HepG2 (cell line): Measurements from ENCODE around the gene KRTAP10-2.

Experiments
- ELF1 ChIP-seq: sonication (generic); formaldehyde crosslinking; IDR thresholded peaks from 2 replicates; pipeline ENCODE4 v1.4.0; 2020; ENCODE audit warnings: missing genetic modification reagents
- ZNF496 ChIP-seq: sonication (generic); formaldehyde crosslinking; IDR thresholded peaks from 2 replicates; pipeline ENCODE4 v1.8.1; 2023; ENCODE audit warnings: mild to moderate bottlenecking, moderate library complexity, missing genetic modification reagents; ENCODE audit not compliant: insufficient replicate concordance

GRCh38 chr21:44516342-44516741, 35.0 kb downstream of the KRTAP10-2 start:
- TF ChIP-seq ELF1 (CRISPR knock-in tag) (no peak), ZNF496 (CRISPR knock-in tag) (no peak)
